GM12864 (cell line): Measurements from ENCODE around the gene EVPL.

ENCODE experiments used
- DNase-seq: peaks from one replicate; pipeline ENCODE4 v3.0.0-alpha.2; 2011; ENCODE audit warnings: low read depth
- H3K4me3 ChIP-seq: 2 replicates; pipeline ENCODE4 v1.5.1; 2011; ENCODE audit warnings: mild to moderate bottlenecking, low read depth, low read length, control low read depth
- TF ChIP-seq, protein P1 (sequence below): IDR thresholded peaks from 2 replicates; pipeline ENCODE4 v1.5.1; 2011; ENCODE audit warnings: low read depth, mild to moderate bottlenecking, moderate library complexity, low read length, control low read depth, inconsistent platforms; ENCODE audit errors: missing control alignments

Gene EVPL

DNA sequence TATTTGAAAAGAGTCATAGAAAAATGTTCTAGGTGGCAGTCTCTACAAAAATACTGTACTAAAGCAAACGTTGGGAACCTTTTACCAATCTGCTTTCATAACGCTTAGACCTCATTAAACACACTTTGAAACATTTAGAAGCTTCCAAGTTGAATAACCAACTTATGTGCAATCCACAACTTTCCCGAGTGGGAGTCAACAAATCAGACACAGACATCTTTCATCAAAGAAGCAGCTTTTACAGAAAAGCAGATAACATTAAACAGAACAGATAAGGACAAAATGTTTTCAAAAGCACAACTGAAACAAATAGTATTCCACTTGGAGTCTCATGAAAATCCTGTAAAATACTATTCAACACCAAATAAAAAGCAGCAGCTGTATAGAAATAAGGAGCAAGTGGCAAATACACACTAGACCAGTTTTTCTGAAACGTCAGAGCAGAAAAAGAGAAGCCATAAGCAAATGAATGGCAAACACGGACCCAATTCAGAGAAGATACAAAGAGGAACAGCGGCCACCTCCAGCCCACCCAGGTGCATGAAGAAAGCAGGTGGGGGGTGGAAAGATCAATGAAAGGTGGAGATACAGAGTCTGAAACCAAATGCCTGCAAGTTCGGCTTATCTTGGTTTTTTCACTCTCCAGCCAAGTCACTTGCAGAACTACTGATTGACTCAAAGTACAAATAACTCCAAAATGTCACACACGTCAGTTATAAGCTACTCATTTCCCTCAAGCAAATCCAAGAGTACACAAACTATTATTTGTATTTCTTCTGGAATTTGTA, 67.9 kb downstream of the EVPL start:
- DNase-seq = no peak
- TF ChIP-seq, protein P1, sequence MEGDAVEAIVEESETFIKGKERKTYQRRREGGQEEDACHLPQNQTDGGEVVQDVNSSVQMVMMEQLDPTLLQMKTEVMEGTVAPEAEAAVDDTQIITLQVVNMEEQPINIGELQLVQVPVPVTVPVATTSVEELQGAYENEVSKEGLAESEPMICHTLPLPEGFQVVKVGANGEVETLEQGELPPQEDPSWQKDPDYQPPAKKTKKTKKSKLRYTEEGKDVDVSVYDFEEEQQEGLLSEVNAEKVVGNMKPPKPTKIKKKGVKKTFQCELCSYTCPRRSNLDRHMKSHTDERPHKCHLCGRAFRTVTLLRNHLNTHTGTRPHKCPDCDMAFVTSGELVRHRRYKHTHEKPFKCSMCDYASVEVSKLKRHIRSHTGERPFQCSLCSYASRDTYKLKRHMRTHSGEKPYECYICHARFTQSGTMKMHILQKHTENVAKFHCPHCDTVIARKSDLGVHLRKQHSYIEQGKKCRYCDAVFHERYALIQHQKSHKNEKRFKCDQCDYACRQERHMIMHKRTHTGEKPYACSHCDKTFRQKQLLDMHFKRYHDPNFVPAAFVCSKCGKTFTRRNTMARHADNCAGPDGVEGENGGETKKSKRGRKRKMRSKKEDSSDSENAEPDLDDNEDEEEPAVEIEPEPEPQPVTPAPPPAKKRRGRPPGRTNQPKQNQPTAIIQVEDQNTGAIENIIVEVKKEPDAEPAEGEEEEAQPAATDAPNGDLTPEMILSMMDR = no peak
- no peak overlapping the region for H3K4me3 ChIP-seq
